AG08396 (cell line): ENCODE data around the gene SASS6.

ENCODE experiments used
- DNase-seq: peaks from one replicate; pipeline ENCODE4 v3.0.0; 2012; ENCODE audit warnings: low spot score, mixed read lengths

SASS6 gene

GRCh38 chr1:100132566-100133477 lies at the start of gene SASS6, which contains the start of gene TRMT13:
SASS6 (minus strand) TSS chr1:100132930; CDS start chr1:100132814, 116 bp downstream.
TRMT13 (plus strand) TSS chr1:100133163; CDS start chr1:100133169, 6 bp downstream.
- peak; percentile 91 for DNase-seq

- DNase-seq: no peak
Observed at GRCh38 chr1:100178091-100178490, 45.4 kb upstream of the SASS6 start, which contains the start of gene LRRC39. LRRC39 (minus strand) TSS chr1:100178256; CDS start chr1:100168516, 9,740 bp downstream.

- DNase-seq: no peak
Observed at GRCh38 chr1:100177295-100178041, 44.7 kb upstream of the SASS6 start.

- no peak for DNase-seq
Observed at GRCh38 chr1:100168051-100168450, 35.3 kb upstream of the SASS6 start.

- no peak for DNase-seq
Observed at GRCh38 chr1:100164702-100165101, 32.0 kb upstream of the SASS6 start.

GRCh38 chr1:100164216-100164615 lies 31.5 kb upstream of the SASS6 start:
- DNase-seq: peak; percentile 4

GRCh38 chr1:100162881-100163280 lies 30.2 kb upstream of the SASS6 start:
- no peak for DNase-seq

GRCh38 chr1:100152271-100152670 lies 19.5 kb upstream of the SASS6 start:
- no peak for DNase-seq

GRCh38 chr1:100151679-100152078 lies 18.9 kb upstream of the SASS6 start:
- DNase-seq: no peak

- DNase-seq: no peak
Observed at GRCh38 chr1:100147875-100148274, 15.1 kb upstream of the SASS6 start.

GRCh38 chr1:100146958-100147357 lies 14.2 kb upstream of the SASS6 start:
- DNase-seq: no peak

- DNase-seq: no peak
Observed at GRCh38 chr1:100145116-100145515, 12.4 kb upstream of the SASS6 start.

- no peak for DNase-seq
Observed at GRCh38 chr1:100142343-100142742, 9.6 kb upstream of the SASS6 start.

- no peak for DNase-seq
Observed at GRCh38 chr1:100141192-100141591, 8.5 kb upstream of the SASS6 start.

- DNase-seq: no peak
Observed at GRCh38 chr1:100137602-100138001, 4.9 kb upstream of the SASS6 start.

- DNase-seq: no peak
Observed at GRCh38 chr1:100134872-100135271, 2.1 kb upstream of the SASS6 start.

GRCh38 chr1:100131623-100132022 lies 1.1 kb downstream of the SASS6 start:
- no peak for DNase-seq

GRCh38 chr1:100130552-100131077 lies 2.1 kb downstream of the SASS6 start:
- no peak for DNase-seq

- DNase-seq: no peak
Observed at GRCh38 chr1:100127226-100127625, 5.5 kb downstream of the SASS6 start.

- no peak for DNase-seq
Observed at GRCh38 chr1:100122177-100122576, 10.6 kb downstream of the SASS6 start.

GRCh38 chr1:100115524-100115923 lies 17.2 kb downstream of the SASS6 start:
- no peak for DNase-seq

GRCh38 chr1:100109554-100110066 lies 23.1 kb downstream of the SASS6 start:
- DNase-seq: no peak
